Placental epithelial cell (primary cell): ENCODE results near the gene GPHA2. TPM values are rescaled to one million over a fixed set of nuclear protein-coding genes. Genes with fewer than 3 reads are reported as not detected.

ENCODE experiments used
- small RNA-seq: library from RNA; depleted of rRNA; stranded (forward); fragments of <200 nt; gene quantifications from one replicate; pipeline ENCODE3, GENCODE V24; 2012
- total RNA-seq: library from RNA; depleted of rRNA; stranded (reverse); fragments of >200 nt; gene quantifications from 2 replicates; pipeline ENCODE4 v1.2.3, GENCODE V29; 2012

GPHA2 gene, protein sequence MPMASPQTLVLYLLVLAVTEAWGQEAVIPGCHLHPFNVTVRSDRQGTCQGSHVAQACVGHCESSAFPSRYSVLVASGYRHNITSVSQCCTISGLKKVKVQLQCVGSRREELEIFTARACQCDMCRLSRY
- total RNA-seq: not detected in 2 replicates

DNA sequence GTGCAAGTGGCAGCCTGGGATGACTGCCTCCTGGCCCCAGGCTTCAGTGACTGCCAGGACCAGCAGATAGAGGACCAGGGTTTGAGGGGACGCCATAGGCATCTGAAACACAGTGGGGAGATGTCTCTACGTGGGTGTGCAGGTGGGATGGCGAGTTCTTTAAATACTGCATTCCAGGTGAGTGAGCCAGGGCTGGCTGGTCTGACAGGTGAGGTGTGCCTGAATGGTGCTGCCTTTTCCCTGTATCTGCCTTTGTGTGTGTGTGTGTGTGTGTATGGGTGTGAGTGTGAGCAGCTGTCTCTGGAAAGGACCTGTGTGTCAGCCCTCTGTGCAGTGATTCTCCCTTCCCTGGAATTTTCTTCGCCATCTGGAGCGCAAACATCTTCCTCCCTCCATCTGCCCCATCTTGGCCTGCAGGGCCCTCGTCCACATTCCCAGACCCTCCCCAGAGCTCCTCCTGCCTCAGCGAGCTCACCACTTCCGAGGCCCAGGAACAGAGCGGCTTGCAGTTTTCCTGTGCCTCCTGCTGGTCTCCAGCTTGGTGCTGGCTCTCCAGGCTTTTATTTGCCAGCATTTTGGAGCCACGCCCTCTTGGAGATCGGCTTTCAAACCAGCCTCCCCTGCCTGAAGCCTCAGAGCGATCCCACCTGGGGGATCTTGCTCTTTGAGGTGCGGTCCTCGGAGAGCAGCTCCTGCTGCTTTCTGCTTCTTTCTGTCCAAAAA, at the start of gene GPHA2:
TSS of gene GPHA2 (minus strand) at position 535 of the 723 bp plus-strand sequence. CDS start at position 102, 433 bp downstream.

DNA sequence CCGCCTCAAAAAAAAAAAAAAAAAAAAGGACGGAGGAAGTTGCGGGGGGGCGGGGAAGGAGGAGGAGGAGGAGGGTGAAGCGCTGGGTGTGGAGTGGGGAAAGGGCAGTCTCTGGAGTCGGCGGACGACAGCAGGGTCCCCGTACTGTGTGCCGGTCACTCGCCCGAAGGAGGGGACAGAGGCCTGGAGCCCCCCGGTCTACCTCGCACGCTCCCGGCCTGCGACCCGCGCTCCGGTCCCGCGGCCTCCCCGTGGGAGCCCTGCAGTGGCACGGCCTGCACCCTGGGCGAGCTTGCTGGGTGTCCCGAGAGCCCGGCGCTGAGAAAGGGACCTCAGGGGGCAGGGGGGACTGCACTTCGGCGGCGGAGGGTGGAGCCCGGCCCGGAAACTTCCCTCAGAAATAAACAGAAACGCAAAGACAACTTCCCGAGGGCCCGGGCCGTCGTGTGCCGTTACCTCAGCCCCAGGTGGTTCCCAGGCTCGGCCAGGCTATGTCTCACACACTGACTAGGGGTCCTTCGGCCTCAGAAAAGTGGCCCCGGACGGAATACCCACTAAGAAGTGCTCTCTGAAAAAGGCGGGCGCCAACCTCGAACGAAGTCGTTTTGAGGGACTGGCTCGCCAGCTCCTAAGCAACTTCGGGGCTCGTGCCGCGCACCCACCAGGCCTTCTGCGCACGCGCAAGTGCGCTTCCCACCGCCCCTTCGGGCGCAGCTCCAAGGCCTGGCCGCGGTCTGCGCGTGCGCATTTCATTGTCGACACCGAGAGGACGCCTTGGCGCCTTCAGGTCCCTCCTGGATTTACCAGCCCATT, 35.9 kb upstream of the GPHA2 start, which contains the start of gene MAJIN:
TSS of gene MAJIN (minus strand) at position 688 of the 813 bp plus-strand sequence. CDS start 12,703 bp downstream, outside the sequence.

DNA sequence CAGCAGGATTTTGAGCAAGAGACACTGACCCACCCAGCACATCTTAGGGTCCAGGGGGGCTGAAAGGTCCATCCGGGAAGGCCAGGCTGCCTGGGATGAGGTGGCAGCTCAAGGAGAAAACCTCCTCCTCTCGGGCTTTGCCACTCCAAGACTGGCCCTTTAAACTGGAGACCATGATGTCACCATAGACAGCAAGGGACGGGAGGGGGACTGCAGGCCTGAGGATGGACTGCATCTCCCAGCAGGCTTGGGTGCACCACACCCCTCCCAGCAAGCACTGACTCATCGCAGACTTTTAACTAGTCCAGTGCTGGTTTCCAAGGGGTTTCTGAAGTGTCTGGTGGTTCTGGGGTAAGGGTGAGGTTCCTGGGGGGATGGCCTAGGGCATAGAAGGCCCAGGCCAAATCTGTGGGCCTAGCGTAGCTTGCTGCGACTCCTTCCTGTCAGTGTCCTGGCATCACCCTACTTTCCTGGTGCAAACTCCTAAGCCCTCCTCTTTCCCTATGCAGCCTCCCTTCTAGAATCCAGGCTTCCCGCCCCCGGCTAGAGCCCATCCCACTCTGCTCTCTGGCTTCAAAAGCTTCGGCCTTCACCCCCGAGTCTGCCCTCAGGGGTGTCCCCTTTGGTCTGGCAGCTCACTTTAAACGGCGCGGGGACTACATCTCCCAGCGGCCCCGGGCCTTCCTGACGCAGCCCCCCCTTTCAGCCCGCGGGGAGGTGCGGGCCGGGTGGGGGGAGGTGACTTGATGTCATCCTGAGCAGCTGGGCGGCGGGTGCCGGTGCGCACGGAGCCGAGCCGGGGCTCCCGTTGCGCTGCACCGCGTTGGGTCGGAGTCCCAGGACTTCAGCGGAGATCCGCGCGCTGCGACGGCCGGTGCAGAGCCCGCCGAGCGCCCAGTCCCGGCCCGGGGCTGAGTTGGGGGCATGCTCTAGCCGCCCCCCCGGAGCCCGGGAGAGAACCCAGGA, 11.5 kb downstream of the GPHA2 start, which contains the start of gene PPP2R5B:
TSS of gene PPP2R5B (plus strand) at position 746 of the 966 bp plus-strand sequence. CDS start 1,046 bp downstream, outside the sequence.

DNA sequence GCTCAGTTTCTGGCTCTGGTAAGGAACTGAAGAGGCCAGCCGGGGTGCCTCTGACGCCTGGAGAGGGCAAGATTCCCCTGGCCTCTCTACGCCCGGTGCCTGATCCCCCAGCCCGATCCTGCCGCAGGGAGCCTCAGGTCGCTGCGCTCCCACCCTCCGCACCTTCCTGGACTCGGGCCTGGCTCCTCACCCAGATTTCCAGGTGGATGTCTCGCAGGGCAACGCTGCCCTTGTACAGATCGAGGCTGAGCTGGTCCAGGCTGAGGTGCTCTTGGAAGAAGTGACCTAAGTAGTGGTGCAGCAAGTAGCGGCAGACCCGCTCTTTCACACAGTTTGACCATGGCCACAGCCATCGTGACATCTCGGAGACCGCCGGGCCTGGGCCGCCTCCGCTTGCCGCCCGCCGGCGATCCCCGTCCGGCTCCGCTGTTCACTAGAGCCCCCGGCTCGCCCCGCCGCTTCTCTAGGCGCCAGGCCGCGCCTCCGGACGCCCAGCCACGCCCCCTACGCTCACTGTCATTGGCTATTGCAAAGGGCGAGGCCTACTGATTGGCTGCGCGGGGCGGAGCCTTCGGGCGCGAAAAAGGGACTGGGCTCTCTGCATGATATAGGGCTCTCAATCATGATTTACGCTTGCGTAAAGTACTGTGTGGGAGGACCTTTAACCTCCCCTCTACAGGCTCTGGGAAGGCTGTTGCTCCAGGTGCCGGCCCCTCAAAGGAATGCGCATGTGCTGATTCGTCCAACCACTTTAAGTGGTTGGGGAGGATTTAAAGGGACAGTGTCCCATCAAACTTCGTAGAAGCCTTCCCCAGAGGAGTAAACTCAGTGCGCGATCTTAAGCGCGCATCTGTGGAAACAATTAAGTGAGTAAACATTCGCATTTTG, 18.7 kb downstream of the GPHA2 start, which contains the start of gene ATG2A:
TSS of gene ATG2A (minus strand) at position 435 of the 888 bp plus-strand sequence. CDS start at position 361, 74 bp downstream.

Small RNAs within 50 kb of the gene (small RNA-seq; reads per million reads assigned to genes)
- gene MIR6749 (not detected), gene MIR6750 (not detected)

Other genes with a start within 250 kb of the GPHA2 start
- gene NRXN2, start 212.7 kb downstream of the GPHA2 start, total RNA-seq: 0.79 and 0.87 TPM in 2 replicates
- not detected in 2 replicates for gene RASGRP2, start 191.8 kb downstream of the GPHA2 start, total RNA-seq
- 0.22 and 0.39 TPM in 2 replicates for gene PYGM, start 175.9 kb downstream of the GPHA2 start, total RNA-seq
- 97.7 and 105 TPM in 2 replicates for gene SF1, start 157.4 kb downstream of the GPHA2 start, total RNA-seq
- 11.0 and 26.6 TPM in 2 replicates for gene MAP4K2, start 132.7 kb downstream of the GPHA2 start, total RNA-seq
- gene MEN1, start 125.3 kb downstream of the GPHA2 start, total RNA-seq: 25.9 and 31.3 TPM in 2 replicates
- gene CDC42BPG, start 91.2 kb downstream of the GPHA2 start, total RNA-seq: 31.0 and 37.3 TPM in 2 replicates
- gene EHD1, start 57.3 kb downstream of the GPHA2 start, total RNA-seq: 69.1 and 238 TPM in 2 replicates
- gene ATG2A, start 18.7 kb downstream of the GPHA2 start, total RNA-seq: 18.8 and 28.5 TPM in 2 replicates
- gene PPP2R5B, start 11.2 kb downstream of the GPHA2 start, total RNA-seq: 10.2 and 16.7 TPM in 2 replicates
- not detected in 2 replicates for gene MAJIN, start 36.2 kb upstream of the GPHA2 start, total RNA-seq
- not detected in 2 replicates for gene BATF2, start 61.1 kb upstream of the GPHA2 start, total RNA-seq
- gene ARL2, start 78.3 kb upstream of the GPHA2 start, total RNA-seq: 89.9 and 96.4 TPM in 2 replicates
- 14.1 and 21.4 TPM in 2 replicates for gene SNX15, start 91.5 kb upstream of the GPHA2 start, total RNA-seq
- 27.3 and 27.5 TPM in 2 replicates for gene SAC3D1, start 105.3 kb upstream of the GPHA2 start, total RNA-seq
- gene NAALADL1, start 122.7 kb upstream of the GPHA2 start, total RNA-seq: 14.3 and 27.5 TPM in 2 replicates
- gene CDCA5, start 148.1 kb upstream of the GPHA2 start, total RNA-seq: 3.6 and 4.3 TPM in 2 replicates
- 45.9 and 70.3 TPM in 2 replicates for gene ZFPL1, start 148.3 kb upstream of the GPHA2 start, total RNA-seq
- gene VPS51, start 160.3 kb upstream of the GPHA2 start, total RNA-seq: 196 and 371 TPM in 2 replicates
- gene TM7SF2, start 176.0 kb upstream of the GPHA2 start, total RNA-seq: 18.5 and 26.9 TPM in 2 replicates
- gene ZNHIT2, start 181.8 kb upstream of the GPHA2 start, total RNA-seq: 12.6 and 14.5 TPM in 2 replicates
- 163 and 287 TPM in 2 replicates for gene FAU, start 186.2 kb upstream of the GPHA2 start, total RNA-seq
- 35.7 and 78.1 TPM in 2 replicates for gene MRPL49, start 186.4 kb upstream of the GPHA2 start, total RNA-seq
- 20.0 and 53.9 TPM in 2 replicates for gene SYVN1, start 198.6 kb upstream of the GPHA2 start, total RNA-seq
- gene SPDYC, start 234.3 kb upstream of the GPHA2 start, total RNA-seq: not detected in 2 replicates
- gene CAPN1, start 246.0 kb upstream of the GPHA2 start, total RNA-seq: 197 and 486 TPM in 2 replicates